Measurements from ENCODE around the gene SORBS1.

SORBS1 gene

GRCh38 chr10:95333997-95334804 lies 227.0 kb downstream of the SORBS1 start:
- no peak for DNase-seq

- no peak for DNase-seq
Measured at GRCh38 chr10:95332666-95333249, 228.4 kb downstream of the SORBS1 start.

- no peak for DNase-seq
Measured at GRCh38 chr10:95331596-95332130, 229.5 kb downstream of the SORBS1 start.

GRCh38 chr10:95330966-95331453 lies 230.2 kb downstream of the SORBS1 start:
- DNase-seq, result no peak

GRCh38 chr10:95329296-95329695 lies 231.9 kb downstream of the SORBS1 start:
- no peak for DNase-seq

GRCh38 chr10:95328013-95328412 lies 233.2 kb downstream of the SORBS1 start:
- no peak for DNase-seq

- DNase-seq, result no peak
Measured at GRCh38 chr10:95327367-95327766, 233.8 kb downstream of the SORBS1 start.

GRCh38 chr10:95326396-95326795 lies 234.8 kb downstream of the SORBS1 start:
- DNase-seq, result no peak

- no peak for DNase-seq
Measured at GRCh38 chr10:95325863-95326262, 235.3 kb downstream of the SORBS1 start.

- DNase-seq, result no peak
Measured at GRCh38 chr10:95324436-95325268, 236.5 kb downstream of the SORBS1 start.

- DNase-seq, result no peak
Measured at GRCh38 chr10:95321554-95322301, 239.4 kb downstream of the SORBS1 start.

GRCh38 chr10:95319239-95319638 lies 241.9 kb downstream of the SORBS1 start:
- no peak for DNase-seq

- DNase-seq, result no peak
Measured at GRCh38 chr10:95315509-95315908, 245.7 kb downstream of the SORBS1 start.

- no peak for DNase-seq
Measured at GRCh38 chr10:95314192-95314918, 246.8 kb downstream of the SORBS1 start.

GRCh38 chr10:95312986-95313495 lies 248.1 kb downstream of the SORBS1 start:
- DNase-seq, result no peak

- no peak for DNase-seq
Measured at GRCh38 chr10:95312257-95312656, 248.9 kb downstream of the SORBS1 start.

GRCh38 chr10:95309958-95310357 lies 251.2 kb downstream of the SORBS1 start:
- DNase-seq, result no peak

GRCh38 chr10:95308389-95309302 lies 252.5 kb downstream of the SORBS1 start:
- no peak for DNase-seq

- DNase-seq, result no peak
Measured at GRCh38 chr10:95306851-95307250, 254.3 kb downstream of the SORBS1 start.

- no peak for DNase-seq
Measured at GRCh38 chr10:95306318-95306650, 254.9 kb downstream of the SORBS1 start.
